Astrocyte of the spinal cord (primary cell): ENCODE measurements around the gene TRPM2.

ENCODE experiments used
- DNase-seq: peaks from one replicate; pipeline ENCODE4 v3.0.0; 2011; ENCODE audit warnings: low read depth, low spot score
- H3K4me3 ChIP-seq: 2 replicates; pipeline ENCODE4 v1.5.1; 2011; ENCODE audit warnings: low read depth, mild to moderate bottlenecking, low read length, moderate library complexity
- CTCF ChIP-seq: IDR thresholded peaks from 2 replicates; pipeline ENCODE4 v1.5.1; 2012; ENCODE audit warnings: low read depth, mild to moderate bottlenecking, low read length, inconsistent platforms
- in situ Hi-C: cut with HindIII; loops from 2 replicates; pipeline ENCODE4 v1.10.0; 2017; ENCODE audit warnings: low sequenced_read_pairs

TRPM2 gene

GRCh38 chr21:44353191-44353970, at the start of gene TRPM2:
Gene TRPM2 (plus strand): TSS chr21:44353621. CDS start chr21:44353701, 80 bp downstream.
- H3K4me3 ChIP-seq, result no peak within 1 kb of the TSS
- no peak for TF ChIP-seq CTCF
- no peak for DNase-seq
- in situ Hi-C loops, result no loop called here

- in situ Hi-C loops, result no loop called here
- no peak overlapping the region for H3K4me3 ChIP-seq
- no peak for TF ChIP-seq CTCF
- DNase-seq, result no peak
Measured at GRCh38 chr21:44304011-44304616, 49.3 kb upstream of the TRPM2 start.

- H3K4me3 ChIP-seq, result no peak overlapping the region
- in situ Hi-C loops, result no loop called here
- DNase-seq, result peak; percentile 31
- peak; percentile 78 for TF ChIP-seq CTCF
Measured at GRCh38 chr21:44304877-44305293, 48.5 kb upstream of the TRPM2 start.

- DNase-seq, result no peak
- H3K4me3 ChIP-seq, result no peak overlapping the region
- TF ChIP-seq CTCF, result no peak
- in situ Hi-C loops, result no loop called here
Measured at GRCh38 chr21:44305691-44306090, 47.7 kb upstream of the TRPM2 start.

- no peak for DNase-seq
- TF ChIP-seq CTCF, result no peak
- no peak overlapping the region for H3K4me3 ChIP-seq
- in situ Hi-C loops, result no loop called here
Measured at GRCh38 chr21:44306936-44307704, 46.3 kb upstream of the TRPM2 start.

GRCh38 chr21:44310628-44311507, 42.6 kb upstream of the TRPM2 start:
- no peak for TF ChIP-seq CTCF
- in situ Hi-C loops, result no loop called here
- no peak for DNase-seq
- H3K4me3 ChIP-seq, result no peak overlapping the region
